K562 (cell line): ENCODE data around the gene FCHSD1. TPM values are rescaled to one million over a fixed set of nuclear protein-coding genes. Genes with fewer than 3 reads are reported as not detected.

Experiments
- FOXA3 ChIP-seq, 2 experiments: fragments of 450-650 bp in 1 of 2; sonication (generic) in 1 of 2; formaldehyde crosslinking; IDR thresholded peaks in 1 of 2; conservative IDR thresholded peaks in 1 of 2; 2 replicates each; pipeline versions ENCODE4 v1.4.0 to v1.8.0; 2020 to 2022; ENCODE audit warnings: mild to moderate bottlenecking in 2 of 2, missing genetic modification reagents in 1 of 2
- FUS ChIP-seq: fragments of 200-400 bp; formaldehyde crosslinking; optimal IDR thresholded peaks from 2 replicates; pipeline ENCODE3; 2017; ENCODE audit warnings: low read depth, low read length
- HIVEP1 ChIP-seq: fragments of 250-450 bp; sonication (Bioruptor Pico); IDR thresholded peaks from 2 replicates; pipeline ENCODE4 v1.4.0; 2020; ENCODE audit warnings: mild to moderate bottlenecking
- JUN ChIP-seq, 2 experiments: sonication (generic) in 1 of 2; formaldehyde crosslinking in 1 of 2; IDR thresholded peaks; 2 replicates each; pipeline versions ENCODE4 v1.6.1 to v1.8.0; 2012 to 2022; ENCODE audit warnings: borderline replicate concordance in 2 of 2, mild to moderate bottlenecking in 2 of 2, improper control_type of control experiment in 1 of 2, low read depth in 1 of 2, low read length in 1 of 2, missing genetic modification reagents in 1 of 2
- MGA ChIP-seq: fragments of 450-650 bp; IDR thresholded peaks from 2 replicates; pipeline ENCODE4 v1.6.1; 2016; ENCODE audit warnings: mild to moderate bottlenecking, moderate library complexity
- NFYB ChIP-seq: IDR thresholded peaks from 2 replicates; pipeline ENCODE4 v1.6.1; 2011; ENCODE audit warnings: mild to moderate bottlenecking, moderate library complexity; ENCODE audit not compliant: insufficient read length; ENCODE audit errors: extremely low read depth
- POLR2A ChIP-seq: fragments of 450-650 bp; conservative IDR thresholded peaks from 2 replicates; pipeline ENCODE4 v1.6.1; 2016
- RBFOX2 ChIP-seq: fragments of 200-400 bp; formaldehyde crosslinking; IDR thresholded peaks from 2 replicates; pipeline ENCODE4 v1.6.1; 2017; ENCODE audit warnings: low read depth, mild to moderate bottlenecking, low read length, moderate library complexity
- RFX7 ChIP-seq: fragments of 250-450 bp; sonication (Bioruptor Pico); IDR thresholded peaks from 2 replicates; pipeline ENCODE4 v1.5.1; 2021; ENCODE audit warnings: mild to moderate bottlenecking
- ZNF217 ChIP-seq: sonication (generic); formaldehyde crosslinking; IDR thresholded peaks from 2 replicates; pipeline ENCODE4 v1.8.0; 2022; ENCODE audit warnings: mild to moderate bottlenecking, missing genetic modification reagents
- ZNF280B ChIP-seq: fragments of 250-450 bp; sonication (Bioruptor Pico); IDR thresholded peaks from 2 replicates; pipeline ENCODE4 v1.5.1; 2021; ENCODE audit warnings: mild to moderate bottlenecking
- ZNF639 ChIP-seq, 2 experiments: fragments of 200-800 bp in 1 of 2; sonication (Bioruptor generic) in 1 of 2; sonication (generic) in 1 of 2; formaldehyde crosslinking in 1 of 2; IDR thresholded peaks in 1 of 2; conservative IDR thresholded peaks in 1 of 2; 2 replicates each; pipeline versions ENCODE4 v1.5.0 to v1.6.1; 2016 to 2020; ENCODE audit warnings: missing compliant biosample characterization in 1 of 2, missing genetic modification characterization in 1 of 2, missing genetic modification reagents in 1 of 2
- polyA plus RNA-seq, 8 experiments: library from polyadenylated mRNA; depleted of rRNA in 4 of 8; stranded (reverse) in 5 of 8; unstranded in 3 of 8; fragments of >200 nt; fragmentation: Nextera tagmentation in 2 of 8; fragmentation: Illumina TruSeq in 1 of 8; extraction: Ambion mirVana in 2 of 8; extraction: Trizol in 1 of 8; gene quantifications; 2 replicates each; pipeline versions ENCODE4 v1.2.1 to v1.2.3, GENCODE V29; 2011 to 2014; ENCODE audit warnings: inconsistent platforms in 1 of 8, missing spikeins in 1 of 8
- total RNA-seq, 7 experiments: library from RNA; depleted of rRNA in 6 of 7; stranded (reverse); fragments of >200 nt in 6 of 7; fragmentation: Illumina TruSeq in 2 of 7; extraction: Trizol in 2 of 7; gene quantifications; 2 replicates each; pipeline versions ENCODE4 v1.2.1 to v1.2.3, GENCODE V29; 2011 to 2021; ENCODE audit warnings: low replicate concordance in 1 of 7

FCHSD1 gene
- total and polyA plus RNA-seq, 9 of the 15 experiments (the other 6 are each of a cell fraction or from before 2014, with no cell fraction given), result 0.35 to 37.5 (median 13.6) TPM

DNA sequence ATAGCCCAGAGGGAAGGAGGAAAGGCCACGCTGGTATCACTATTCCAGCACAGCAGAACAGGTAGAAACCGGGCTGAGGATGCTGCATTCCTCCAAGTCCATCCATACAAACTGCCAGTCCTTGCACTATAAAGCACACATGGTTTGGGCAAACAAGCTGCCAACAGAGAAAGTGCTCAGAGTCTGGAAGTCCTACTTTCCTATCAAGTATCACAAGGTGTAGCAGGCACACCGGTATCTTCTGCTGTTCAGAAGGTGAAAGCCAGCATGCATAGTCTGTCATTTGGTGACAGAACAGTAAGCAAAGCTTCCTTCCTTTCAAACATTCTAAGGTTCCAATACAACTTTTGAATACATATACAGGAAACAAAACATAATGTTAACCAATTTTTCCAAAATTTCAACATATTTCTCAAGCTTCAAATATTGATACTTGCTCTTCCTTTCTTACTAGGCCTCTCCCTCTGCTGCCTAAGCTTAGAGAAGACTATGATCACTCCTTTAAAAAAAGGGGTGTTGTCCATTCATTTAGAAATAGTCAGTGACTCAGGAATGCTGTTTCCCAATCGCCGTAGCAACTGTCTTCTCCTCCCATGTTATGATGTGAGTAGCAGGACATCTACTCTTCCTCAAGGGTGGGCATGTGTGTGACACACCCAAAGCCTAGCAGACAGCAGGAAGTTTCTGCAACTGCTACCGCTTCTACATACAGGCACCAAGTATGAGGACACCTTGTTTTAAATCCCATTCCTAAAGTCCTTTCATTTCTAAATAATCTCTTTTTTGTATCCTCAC is 47.1 kb downstream of the FCHSD1 start (continued):
- 0 out of 2 replicates have a peak, but pooled peaks have one; percentile 20 for TF ChIP-seq RBFOX2
- no peak for TF ChIP-seq ZNF280B (CRISPR knock-in tag)
- TF ChIP-seq FUS, result no peak
- no peak for TF ChIP-seq RFX7 (CRISPR knock-in tag)
- TF ChIP-seq NFYB, result no peak
- TF ChIP-seq POLR2A, result no peak
- no peak for TF ChIP-seq ZNF639 (CRISPR knock-in tag; conservative IDR thresholded peaks at IDR 0.05 in 1 of 2, IDR thresholded peaks at IDR 0.05 in 1 of 2)
- no peak for TF ChIP-seq HIVEP1 (CRISPR knock-in tag)
- TF ChIP-seq ZNF217 (CRISPR knock-in tag), result no peak
- TF ChIP-seq FOXA3 (CRISPR knock-in tag; conservative IDR thresholded peaks at IDR 0.05 in 1 of 2, IDR thresholded peaks at IDR 0.05 in 1 of 2), result no peak
- no peak for TF ChIP-seq MGA
- TF ChIP-seq JUN (IDR thresholded peaks at IDR 0.05; ENCODE audit: borderline replicate concordance, low read depth, low read length), result 0 out of 2 replicates have a peak, but pooled peaks have one; percentile 40
- no peak for TF ChIP-seq JUN (CRISPR knock-in tag; IDR thresholded peaks at IDR 0.05; ENCODE audit: borderline replicate concordance)
